HUES6 (cell line): ENCODE results near the gene SMURF1.

Experiments
- H3K27ac ChIP-seq: 2 replicates; pipeline ENCODE4 v1.7.0; 2013; ENCODE audit warnings: low read depth, mild to moderate bottlenecking, low read length, inconsistent platforms
- H3K27me3 ChIP-seq: 2 replicates; pipeline ENCODE4 v1.6.1; 2013; ENCODE audit warnings: low read length; ENCODE audit not compliant: control insufficient read depth, insufficient read depth
- H3K36me3 ChIP-seq: 2 replicates; pipeline ENCODE4 v1.6.1; 2013; ENCODE audit warnings: low read length; ENCODE audit not compliant: control insufficient read depth, insufficient read depth
- H3K4me1 ChIP-seq: 2 replicates; pipeline ENCODE4 v1.6.1; 2013; ENCODE audit warnings: low read length; ENCODE audit not compliant: control insufficient read depth, insufficient read depth
- H3K4me3 ChIP-seq: 2 replicates; pipeline ENCODE4 v1.5.1; 2013; ENCODE audit warnings: low read depth, low read length
- H3K9ac ChIP-seq: one replicate; pipeline ENCODE4 v1.6.1; 2013; ENCODE audit warnings: mild to moderate bottlenecking, low read length
- H3K9me3 ChIP-seq: 2 replicates; pipeline ENCODE4 v1.6.1; 2013; ENCODE audit warnings: low read depth, low read length; ENCODE audit not compliant: control insufficient read depth, insufficient read depth

The SMURF1 gene

DNA sequence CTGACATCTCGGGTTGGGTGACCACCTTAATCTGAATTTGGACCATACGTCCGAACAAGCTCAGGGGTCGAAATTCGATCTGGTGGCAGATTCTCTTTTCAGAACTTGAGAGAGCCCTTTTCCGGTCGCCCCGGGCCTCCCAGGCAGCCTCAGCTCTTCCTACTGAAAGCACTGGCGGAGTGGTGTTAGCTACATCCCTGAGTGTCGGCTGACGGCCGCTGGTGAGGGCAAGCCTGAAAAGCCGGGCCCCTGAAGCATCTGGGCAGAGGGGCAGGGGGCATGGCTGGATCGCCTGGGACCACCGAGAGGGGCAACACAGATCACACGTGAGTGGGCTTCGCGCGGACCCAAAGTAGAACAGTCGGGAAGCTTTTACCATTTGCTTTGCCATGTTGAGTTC, 116.1 kb downstream of the SMURF1 start:
- H3K27me3 ChIP-seq, result no peaks in the 10 kb centered on the region
- peaks cover 55% of the 10 kb centered on the region for H3K36me3 ChIP-seq
- no peak overlapping the region for H3K9ac ChIP-seq
- H3K27ac ChIP-seq, result no peak overlapping the region
- no peak overlapping the region for H3K4me3 ChIP-seq
- H3K9me3 ChIP-seq, result no peaks in the 10 kb centered on the region
- H3K4me1 ChIP-seq, result no peaks in the 10 kb centered on the region

GRCh38 chr7:99027241-99027640, 116.7 kb downstream of the SMURF1 start:
- H3K9ac ChIP-seq, result no peak overlapping the region
- H3K27me3 ChIP-seq, result no peaks in the 10 kb centered on the region
- H3K4me3 ChIP-seq, result no peak overlapping the region
- H3K36me3 ChIP-seq, result peaks cover 50% of the 10 kb centered on the region
- no peaks in the 10 kb centered on the region for H3K9me3 ChIP-seq
- no peaks in the 10 kb centered on the region for H3K4me1 ChIP-seq
- no peak overlapping the region for H3K27ac ChIP-seq

GRCh38 chr7:99024066-99024465, 119.8 kb downstream of the SMURF1 start:
- Histone ChIP-seq H3K27ac (no peak overlapping the region), H3K9ac (no peak overlapping the region), H3K4me1 (no peaks in the 10 kb centered on the region)

GRCh38 chr7:99021941-99022560, 121.9 kb downstream of the SMURF1 start:
- H3K9me3 ChIP-seq, result no peaks in the 10 kb centered on the region

More at GRCh38 chr7:99024066-99024465, 119.8 kb downstream of the SMURF1 start:
- H3K9me3 ChIP-seq, result no peaks in the 10 kb centered on the region
- H3K4me3 ChIP-seq, result no peak overlapping the region
- H3K27me3 ChIP-seq, result no peaks in the 10 kb centered on the region
- H3K36me3 ChIP-seq, result peaks cover 28% of the 10 kb centered on the region

GRCh38 chr7:99020413-99020715, 123.5 kb downstream of the SMURF1 start:
- Histone ChIP-seq H3K27me3 (no peaks in the 10 kb centered on the region), H3K4me3 (no peak overlapping the region), H3K9ac (no peak overlapping the region), H3K27ac (no peak overlapping the region), H3K4me1 (no peaks in the 10 kb centered on the region), H3K36me3 (peaks cover 15% of the 10 kb centered on the region), H3K9me3 (no peaks in the 10 kb centered on the region)

More at GRCh38 chr7:99021941-99022560, 121.9 kb downstream of the SMURF1 start:
- Histone ChIP-seq H3K4me3 (no peak overlapping the region), H3K27me3 (no peaks in the 10 kb centered on the region), H3K4me1 (no peaks in the 10 kb centered on the region), H3K27ac (no peak overlapping the region), H3K36me3 (peaks cover 9% of the 10 kb centered on the region), H3K9ac (no peak overlapping the region)

DNA sequence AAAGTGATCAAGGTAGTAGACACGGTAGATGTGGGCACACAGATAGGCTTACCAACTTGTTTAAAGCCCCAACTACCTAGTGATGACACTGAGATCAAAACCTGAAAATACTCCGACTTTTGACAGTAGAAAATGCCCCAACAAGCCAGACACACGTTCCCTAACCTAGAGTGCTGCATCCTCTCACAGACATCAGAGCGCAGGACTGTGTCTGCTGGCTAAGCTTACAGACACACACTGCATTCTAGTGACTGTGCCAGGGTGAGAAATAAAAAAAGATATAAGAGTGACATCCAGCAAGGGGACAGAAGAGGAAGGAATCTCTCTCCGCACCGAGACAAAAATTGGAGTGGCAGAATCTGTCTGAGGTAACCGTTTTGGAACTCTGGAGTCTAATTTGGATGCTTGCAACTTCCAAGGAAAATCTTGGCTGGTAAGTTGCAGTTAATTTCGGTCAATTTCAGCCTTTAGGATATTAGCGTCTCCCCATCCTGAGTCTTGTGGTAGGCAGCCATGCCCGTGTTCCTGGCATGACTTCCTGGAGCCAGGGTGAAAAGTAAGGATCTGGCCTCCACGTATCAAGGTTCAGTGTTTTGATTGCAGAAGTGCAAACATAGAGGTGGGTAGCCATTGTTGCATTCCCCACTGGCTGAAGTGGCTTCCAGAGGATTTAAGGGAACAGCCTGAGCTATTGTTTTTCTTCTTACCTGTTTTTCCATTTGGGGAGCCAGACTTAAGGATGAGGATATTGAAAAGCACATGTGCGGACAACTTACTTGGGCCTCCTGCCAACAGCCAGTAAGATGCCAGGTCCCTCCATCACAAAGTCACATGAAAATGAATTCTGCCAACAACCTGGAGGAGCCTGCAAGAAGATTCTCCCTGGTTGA, 124.1 kb downstream of the SMURF1 start:
- Histone ChIP-seq H3K4me3 (no peak overlapping the region), H3K27me3 (no peaks in the 10 kb centered on the region), H3K27ac (no peak overlapping the region), H3K9ac (no peak overlapping the region), H3K9me3 (no peaks in the 10 kb centered on the region), H3K4me1 (no peaks in the 10 kb centered on the region), H3K36me3 (peaks cover 21% of the 10 kb centered on the region)

- Histone ChIP-seq H3K36me3 (peaks cover 56% of the 10 kb centered on the region), H3K9me3 (no peaks in the 10 kb centered on the region), H3K9ac (no peak overlapping the region), H3K27me3 (no peaks in the 10 kb centered on the region), H3K27ac (no peak overlapping the region), H3K4me1 (no peaks in the 10 kb centered on the region), H3K4me3 (no peak overlapping the region)
Observed at GRCh38 chr7:99016196-99016595, 127.7 kb downstream of the SMURF1 start.

- Histone ChIP-seq H3K9me3 (no peaks in the 10 kb centered on the region), H3K4me3 (no peak overlapping the region), H3K36me3 (peaks cover 62% of the 10 kb centered on the region), H3K4me1 (no peaks in the 10 kb centered on the region), H3K27me3 (no peaks in the 10 kb centered on the region), H3K9ac (no peak overlapping the region), H3K27ac (no peak overlapping the region)
Observed at GRCh38 chr7:99014113-99014985, 129.6 kb downstream of the SMURF1 start.

GRCh38 chr7:99013266-99014112, 130.4 kb downstream of the SMURF1 start:
- H3K27ac ChIP-seq, result no peak overlapping the region
- H3K4me1 ChIP-seq, result no peaks in the 10 kb centered on the region
- no peaks in the 10 kb centered on the region for H3K9me3 ChIP-seq
- peaks cover 71% of the 10 kb centered on the region for H3K36me3 ChIP-seq
- H3K27me3 ChIP-seq, result no peaks in the 10 kb centered on the region
- H3K4me3 ChIP-seq, result no peak overlapping the region
- no peak overlapping the region for H3K9ac ChIP-seq

DNA sequence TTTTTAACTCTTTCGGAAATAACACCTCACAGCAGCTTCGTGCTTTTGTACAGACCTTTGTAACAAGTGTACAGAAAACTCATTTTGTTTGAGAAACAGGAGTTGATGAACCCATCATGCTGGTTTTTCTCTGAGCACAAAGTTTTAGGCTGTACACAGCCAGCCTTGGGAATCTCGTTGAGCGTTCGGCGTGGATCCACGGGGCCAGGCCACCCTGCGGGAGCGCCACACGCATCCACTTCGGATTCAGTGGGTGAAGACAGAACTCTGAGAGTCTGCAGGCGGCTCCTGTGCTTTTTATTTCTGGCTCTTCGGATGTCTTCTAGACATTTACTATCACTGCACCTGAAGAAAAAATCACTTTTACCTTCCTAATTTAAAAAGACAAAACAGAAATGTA, 131.2 kb downstream of the SMURF1 start:
- no peak overlapping the region for H3K27ac ChIP-seq
- no peaks in the 10 kb centered on the region for H3K27me3 ChIP-seq
- peaks cover 77% of the 10 kb centered on the region for H3K36me3 ChIP-seq

More for the DNA sequence above, 131.2 kb downstream of the SMURF1 start:
- H3K9me3 ChIP-seq, result no peaks in the 10 kb centered on the region
- no peak overlapping the region for H3K9ac ChIP-seq
- no peaks in the 10 kb centered on the region for H3K4me1 ChIP-seq
- no peak overlapping the region for H3K4me3 ChIP-seq
